CD4-positive, alpha-beta T cell treated with Interleukin-2 at 100 ng/mL for 4 hours (primary cell): ENCODE measurements around the gene USP48.
A peak's percentile ranks its signal among the peaks of the same experiment; 100 is the strongest.

ENCODE experiments used
- DNase-seq: peaks from one replicate; pipeline ENCODE4 v3.0.0-alpha.2; 2020; ENCODE audit warnings: low spot score

USP48 gene

DNA sequence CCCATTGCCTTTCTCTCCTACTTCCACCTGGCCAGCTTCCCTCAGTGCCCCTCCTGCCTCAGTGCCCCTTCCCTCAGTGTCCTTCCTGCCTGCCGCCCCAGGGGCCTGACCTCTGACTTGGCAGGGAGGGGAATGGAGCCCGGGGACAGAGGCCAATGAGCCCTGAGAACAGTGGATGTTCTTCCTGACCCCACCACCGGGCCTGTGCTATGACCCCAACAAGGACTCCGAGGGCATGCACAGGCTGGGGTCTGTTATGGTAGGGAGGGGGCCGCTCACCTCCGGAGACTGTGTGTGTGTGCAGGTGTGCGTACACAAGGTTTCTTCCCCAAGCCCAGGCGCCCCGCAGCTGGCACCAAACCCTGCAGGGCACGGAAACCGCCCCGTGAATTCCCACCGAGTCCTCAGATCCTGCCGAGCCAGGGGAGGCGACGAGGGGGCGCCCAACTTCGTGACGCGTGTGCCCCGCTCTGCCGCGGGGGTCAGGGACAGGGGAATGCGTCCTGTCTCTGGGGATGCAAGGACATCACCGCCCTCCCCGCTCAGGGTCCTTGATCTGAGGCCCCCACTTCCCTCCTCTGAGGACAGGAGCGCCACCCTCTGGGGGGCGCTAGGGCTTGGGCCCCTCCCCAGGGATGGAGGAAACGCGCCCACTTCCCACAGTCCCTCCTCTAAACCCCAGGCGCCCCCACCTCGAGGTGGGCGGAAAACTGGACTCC lies 114.6 kb downstream of the USP48 start:
- DNase-seq, result no peak

DNA sequence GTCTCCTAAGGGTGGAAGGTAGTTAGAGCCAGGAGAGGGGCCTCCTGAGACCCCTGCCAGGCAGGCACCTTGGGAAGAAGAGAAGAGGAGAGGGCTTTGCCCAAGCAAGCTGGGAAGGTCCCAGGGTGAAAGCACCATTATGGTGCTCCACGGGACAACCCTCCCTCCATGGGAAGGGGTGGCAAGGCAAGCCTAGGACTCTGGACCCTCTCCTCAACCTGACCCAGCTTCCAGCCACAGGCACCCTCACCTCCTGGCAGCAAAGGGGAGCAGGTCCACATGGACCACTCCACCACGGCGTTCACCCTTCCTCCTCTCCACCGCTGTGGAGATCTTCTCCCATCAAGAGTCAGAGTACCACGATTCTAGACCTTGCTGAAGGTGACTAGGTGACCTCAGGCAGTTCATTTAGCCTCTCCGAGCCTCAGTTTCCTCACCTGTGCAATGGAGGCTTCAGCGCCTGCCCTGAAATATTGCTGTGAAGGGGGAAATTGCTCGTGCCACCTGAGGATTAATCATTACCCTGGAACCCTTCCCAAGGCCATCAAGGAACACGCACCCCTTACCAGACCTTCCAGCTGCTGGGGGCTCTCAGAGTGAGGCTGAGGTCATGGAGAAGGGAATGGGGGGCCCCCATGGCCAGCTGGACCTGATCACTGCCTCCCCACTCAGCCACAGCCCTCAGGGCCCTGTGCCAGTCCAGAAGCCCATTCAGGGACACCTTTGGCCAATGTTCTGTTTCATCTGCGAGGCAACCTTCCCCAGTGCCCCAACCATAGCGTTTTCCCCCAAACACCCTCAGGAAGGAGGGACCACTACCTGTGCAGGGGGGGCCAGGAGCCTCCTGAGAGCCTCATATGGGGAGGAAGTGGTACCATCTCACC lies 115.4 kb downstream of the USP48 start:
- DNase-seq, result no peak

DNA sequence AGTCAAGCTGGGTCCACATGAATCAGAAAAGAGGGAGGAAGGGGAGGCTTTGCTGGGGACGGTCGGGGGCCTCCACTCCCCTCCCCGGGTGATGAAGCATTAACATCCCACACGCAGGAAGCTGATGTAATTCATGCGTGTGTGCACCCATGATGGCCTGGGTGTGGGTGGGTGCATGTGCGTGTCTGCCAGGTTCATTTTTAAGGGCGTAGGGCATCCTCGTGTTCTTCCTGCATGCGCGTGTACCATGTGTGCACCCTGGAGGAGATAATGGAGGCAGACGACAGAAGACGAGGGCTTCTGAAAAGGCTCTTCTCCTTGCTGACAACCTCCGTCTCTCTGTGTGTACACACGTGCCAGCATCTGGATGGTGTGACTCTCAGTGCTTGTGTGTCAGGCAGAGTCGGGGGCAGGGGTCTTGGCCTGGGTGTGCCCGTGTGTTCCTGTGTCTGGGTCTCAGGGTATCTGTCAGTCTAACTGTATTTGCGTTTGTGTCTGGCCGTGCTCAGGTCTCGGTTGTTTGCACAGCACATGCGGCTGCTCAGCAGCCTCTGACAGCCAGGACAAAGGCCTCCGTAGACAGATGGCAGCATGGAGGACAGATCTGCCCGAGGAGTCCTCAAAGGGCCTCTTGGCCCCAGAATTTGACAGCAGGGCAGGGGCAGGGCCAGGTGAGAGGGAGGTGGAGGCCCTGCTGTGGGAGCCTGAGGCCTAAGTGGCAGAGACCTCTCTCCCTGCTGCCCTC lies 116.2 kb downstream of the USP48 start:
- DNase-seq, result no peak

DNA sequence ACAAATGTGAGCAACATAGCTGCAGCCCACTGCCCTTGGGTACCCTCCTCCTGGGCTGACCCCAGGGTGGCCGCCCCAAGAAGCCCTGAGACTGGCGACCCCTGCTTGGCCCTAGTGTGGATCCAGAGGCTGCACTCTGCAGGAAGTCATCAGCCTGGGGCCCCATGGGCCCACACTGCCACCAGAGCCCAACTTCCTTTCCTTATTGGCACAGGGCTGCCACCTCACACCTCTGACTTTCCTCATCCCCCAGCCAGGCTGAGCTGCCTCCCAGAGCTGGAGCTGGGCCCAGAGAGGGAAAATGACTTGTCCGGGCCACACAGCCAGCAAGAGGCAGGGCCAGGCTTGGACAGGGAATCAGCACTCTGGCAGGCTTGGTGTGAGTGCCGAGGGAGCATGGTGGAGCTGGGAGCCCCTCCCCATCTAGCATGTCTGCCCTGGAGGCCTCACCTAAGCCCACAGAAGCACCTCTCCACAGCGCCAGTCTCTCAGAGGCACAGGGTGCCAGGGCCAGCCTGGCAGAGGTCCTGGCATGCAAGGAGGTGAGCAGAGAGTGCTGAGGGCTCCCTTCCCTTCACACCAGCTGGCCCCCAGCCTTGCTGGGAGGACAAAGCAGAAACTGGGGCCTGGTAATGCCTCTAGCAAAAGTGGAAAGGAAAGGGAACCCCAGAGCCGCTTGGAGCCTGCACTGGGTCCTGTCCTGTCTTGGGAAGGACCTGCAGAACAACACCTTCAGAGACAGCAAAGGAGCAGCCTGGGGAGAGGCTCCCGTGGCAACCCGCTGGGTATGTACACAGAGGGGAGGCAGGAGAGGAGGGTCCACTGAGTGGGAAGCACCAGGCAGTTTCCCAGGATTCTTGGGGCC lies 117.0 kb downstream of the USP48 start:
- DNase-seq, result no peak

DNA sequence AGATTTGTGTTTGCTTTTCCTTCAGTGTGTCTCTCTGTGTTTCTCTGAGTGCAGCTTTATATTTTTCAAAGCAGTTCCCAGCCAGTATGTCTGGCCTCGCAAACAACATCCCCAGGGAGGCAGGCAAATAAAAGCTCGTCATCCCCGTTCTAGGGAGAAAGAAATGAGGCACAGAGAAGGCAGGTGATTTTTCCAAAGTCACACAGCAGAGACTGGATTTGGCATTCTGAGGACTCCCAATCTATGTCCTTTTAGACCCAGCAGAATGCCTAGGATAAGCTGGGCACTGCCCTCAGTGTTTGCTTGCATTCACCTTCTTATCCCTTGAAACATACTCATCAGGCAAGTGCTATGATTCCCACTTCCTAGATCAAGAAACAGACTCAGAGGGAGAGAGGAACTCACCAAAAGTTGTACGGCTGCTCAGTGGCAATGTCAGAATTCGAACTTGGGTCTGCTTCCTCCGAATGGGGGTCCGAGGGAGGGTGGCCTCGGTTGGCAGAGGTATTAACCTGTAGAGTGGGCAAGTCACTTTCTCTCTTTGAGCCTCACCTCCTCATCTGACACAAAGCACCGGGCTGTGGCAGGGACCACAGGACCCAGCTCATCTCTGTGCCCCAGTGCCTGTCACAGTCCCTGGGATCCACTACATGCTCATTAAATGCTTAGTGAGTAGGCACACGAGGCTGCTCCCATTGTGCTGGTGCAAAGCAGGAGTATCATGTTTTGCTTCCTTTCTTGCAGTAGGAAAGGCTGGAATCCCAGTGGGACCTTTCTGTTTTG lies 118.0 kb downstream of the USP48 start:
- DNase-seq, result no peak

DNA sequence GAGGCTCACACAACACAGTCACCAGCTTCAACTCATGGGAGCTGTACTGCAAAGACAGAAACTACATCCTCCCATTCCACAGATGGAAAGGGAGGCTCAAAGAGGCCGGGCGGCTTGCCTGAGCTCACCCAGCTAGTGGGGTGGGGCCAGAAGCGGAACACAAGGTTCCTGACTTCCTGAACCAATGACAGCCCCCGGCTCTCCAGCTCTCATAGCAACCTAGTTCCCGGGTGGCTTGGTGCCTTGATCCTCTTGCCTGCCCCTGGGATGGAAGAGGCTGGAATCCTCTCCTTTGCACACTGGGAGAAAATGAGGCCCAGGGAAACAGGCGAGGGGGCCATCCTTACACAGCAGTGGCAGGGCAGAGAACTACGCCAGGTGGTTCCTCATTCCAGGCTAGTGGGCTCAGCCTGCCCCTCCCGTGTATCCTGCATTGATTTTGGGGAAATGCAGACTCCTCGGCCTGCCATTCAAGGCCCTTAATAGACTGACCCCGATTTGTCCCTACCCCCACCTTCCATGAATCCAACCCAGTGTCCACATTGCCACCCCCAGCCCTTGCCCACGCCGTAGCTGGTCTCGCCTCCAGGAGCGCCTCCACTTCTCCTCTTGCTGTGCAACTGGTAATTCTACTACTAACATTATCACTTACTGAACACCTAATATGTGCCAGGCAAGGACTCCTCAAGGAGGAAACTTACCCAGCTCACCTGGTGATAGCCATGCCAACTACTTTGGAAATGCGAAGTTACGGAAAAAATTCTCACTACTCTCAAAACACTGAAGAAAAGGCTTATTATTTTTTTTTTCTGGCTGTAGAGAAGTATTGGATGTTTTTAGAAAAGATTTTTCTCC lies 118.8 kb downstream of the USP48 start:
- DNase-seq, result no peak

DNA sequence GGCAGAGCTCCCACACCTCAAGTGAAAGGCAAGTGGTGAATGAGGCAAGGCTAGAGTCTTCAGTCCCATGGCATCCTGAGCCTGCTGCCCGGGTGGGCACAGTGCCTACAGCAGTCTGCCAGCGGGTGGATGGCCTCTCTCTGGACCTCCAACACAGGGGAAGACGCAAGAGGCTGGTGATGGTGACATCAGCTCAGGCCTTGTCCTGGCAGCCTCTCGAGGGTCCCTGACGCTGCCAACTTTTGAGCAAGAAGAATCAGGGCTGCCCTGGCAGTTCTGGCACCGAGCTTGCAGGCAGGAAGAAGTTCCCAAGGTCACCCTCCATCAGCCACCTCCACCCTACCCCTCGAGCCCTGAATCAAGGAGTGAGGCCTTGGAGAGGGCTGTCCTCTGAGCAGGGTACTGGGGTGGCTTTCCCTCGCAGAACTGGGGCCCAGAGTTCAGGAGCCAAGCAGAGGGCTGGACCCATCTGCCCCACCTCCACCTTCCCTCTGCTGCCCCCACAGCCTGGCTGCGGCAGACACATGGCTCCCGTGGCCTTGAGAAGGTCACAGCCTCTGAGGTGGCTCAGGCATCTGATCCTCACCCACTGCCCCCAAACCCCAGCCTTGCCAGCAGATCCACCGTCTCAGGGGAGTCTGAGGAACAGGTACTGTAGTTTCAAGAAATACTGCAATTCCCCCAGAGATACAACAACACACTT lies 119.5 kb downstream of the USP48 start:
- DNase-seq, result no peak

DNA sequence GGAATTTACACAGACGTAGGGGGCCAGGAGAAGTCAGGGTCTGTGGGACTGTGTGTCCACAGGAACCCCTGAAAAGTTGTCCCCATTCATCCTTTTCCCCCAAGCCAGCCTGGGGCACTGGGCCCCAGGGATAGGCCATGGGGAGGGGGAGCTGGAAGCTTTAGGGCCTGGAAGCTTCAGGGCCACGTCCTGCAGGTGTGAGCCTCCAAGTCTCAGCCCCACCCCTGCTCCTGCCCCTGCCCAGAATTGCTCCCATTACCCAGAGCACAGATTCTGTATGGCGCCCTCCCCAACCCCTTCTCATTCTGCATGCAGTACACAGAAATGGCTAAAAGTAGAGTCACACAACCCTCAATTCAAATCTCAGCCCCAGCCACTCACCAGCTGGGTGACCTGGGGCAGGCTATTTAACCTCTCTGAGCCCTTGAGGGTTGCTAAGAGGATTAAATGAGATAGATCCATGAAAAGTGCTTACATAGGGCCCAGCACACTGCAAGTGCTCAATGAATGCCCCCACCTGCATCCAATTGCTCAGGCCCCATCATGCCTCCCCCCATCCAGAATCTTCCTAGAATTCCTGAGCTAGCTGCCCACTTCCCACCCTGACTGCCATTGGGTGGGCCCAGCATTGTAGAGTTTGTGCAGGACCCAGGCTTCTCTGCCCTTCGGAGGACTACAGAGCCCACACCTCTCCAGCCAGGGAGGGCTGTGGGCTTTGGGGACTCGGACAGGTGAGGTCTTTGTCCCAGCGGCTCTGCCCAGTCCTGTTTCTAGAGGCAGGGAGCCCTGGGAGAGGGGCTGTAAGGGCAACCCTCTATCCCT lies 120.3 kb downstream of the USP48 start:
- DNase-seq, result no peak

DNA sequence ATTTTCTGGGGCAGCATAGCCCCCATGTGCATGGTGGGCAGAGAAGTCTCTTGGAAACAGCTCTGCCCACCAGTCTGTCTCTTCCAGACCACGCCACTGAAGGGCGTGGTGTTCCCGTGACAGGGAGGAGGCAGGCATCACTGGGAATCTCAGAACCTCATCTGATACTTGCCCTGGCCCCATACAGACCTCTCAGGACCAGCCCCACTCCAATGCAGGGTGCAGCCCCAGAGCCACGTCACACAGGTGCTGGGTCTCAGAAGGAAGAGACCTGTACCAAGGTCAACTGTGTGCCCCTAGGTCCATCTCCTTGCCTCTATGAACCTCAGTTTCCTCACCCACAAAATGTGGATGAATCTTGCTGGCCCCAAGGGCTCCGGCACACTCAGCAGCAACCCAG lies 121.1 kb downstream of the USP48 start:
- no peak for DNase-seq

DNA sequence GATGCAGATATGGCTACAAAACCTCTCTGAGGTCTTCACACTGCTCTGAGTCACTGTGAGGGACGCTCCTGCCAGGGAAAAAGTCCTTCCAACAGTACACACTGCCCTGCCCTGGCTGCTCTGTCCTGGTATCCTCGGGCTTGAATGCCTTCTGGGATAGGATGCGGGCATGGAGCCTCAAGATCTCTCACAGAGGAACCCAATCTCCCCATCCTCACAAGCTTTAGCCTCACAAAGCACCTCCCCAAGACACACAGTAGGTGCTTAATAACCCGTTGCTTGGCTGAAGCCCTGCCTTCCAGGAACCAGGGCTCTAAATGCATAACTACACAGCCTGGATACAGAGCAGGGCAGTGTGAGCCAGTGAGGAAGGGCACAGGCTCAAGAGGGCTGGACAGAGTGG lies 123.0 kb downstream of the USP48 start:
- no peak for DNase-seq

DNA sequence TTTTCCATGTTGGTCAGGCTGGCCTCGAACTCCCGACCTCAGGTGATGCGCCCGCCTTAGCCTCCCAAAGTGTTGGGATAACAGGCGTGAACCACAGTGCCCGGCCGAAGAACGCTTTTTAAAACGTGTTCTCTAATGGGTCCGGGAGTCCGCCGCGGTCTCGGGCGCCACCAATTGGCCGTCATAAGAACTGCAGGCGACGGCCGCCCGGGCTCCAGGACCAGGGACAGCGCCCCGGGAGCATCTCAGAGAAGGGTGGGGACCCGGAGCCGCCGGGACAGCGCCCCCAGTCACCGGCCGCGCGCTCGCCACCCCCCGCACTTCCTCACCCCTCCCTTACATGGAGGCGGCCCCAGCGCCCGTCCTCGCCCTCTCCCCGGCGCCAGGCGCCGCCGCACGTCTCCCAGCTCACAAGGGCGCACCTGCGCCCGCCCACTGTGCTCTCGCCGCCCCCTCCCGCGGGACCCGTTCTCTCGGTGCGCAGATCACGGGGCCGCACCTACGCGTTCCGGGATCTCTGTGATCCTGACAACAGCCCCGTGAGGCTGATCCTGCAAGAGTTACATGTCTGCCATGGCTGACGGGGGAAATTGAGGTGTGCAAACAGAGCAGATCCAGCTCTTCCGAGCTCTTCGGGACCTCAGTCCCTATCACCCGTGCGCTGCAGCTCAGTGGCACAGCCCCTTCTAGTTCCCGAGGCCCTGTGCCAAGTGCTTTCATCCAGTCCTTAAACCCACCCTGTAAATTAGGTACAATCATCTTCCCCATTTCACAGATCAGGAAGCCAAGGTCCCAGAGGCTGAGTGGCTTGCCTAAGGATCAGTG lies 123.6 kb downstream of the USP48 start:
- peak; percentile 77 for DNase-seq

DNA sequence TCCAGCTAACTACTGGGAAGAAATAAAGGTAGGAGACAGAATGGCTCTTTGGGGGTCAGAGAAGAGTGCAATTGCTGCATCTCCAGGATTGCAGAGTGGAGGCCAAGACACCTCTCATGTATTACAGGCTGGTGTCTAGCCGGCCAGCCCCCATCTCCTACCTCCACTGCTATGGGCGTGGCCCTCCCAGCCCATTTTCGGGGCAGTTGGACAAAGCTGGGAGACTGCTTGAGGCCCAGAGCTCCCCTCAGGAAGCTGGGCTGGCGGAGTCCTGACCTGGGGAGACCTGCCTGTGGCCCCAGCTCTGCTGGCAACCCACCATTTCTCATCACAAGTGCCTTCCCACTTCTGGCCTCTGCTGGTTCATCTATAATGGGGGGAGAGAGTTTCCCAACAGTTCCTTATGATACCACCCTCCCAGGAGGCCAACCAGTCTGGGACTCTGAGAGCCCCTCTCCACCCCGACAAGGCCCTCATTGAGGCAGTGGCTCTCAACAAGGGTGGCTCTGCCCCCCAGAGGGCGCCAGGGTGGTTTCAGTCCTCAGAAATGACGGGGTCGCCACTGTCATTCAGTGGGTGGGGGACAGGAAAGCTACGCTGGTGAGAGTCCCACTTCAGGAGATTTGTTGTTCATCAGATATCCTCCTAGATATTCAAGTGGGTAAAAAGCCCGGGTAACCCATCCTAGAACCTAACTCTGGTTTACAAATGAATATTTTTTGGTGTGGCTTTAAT lies 125.3 kb downstream of the USP48 start:
- no peak for DNase-seq

DNA sequence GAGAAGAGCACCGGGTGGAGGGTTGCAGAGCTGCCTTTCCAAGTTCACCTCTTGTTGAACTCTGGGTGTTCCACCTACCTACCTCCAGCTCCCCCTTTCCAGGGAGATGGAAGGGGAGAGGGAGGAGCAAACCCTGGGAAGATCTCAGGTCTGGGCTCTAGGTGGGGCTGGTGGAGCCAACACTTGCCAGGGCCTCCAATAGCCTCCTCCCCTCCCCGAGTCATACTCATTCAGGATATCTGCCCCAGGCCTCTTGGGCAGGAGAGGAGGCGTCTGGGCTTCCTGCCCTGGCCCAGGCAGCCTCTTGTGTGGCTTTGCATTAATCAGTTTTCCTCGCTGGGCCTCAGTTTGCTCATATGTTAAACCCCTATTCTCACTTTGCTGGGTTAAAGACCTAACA lies 127.2 kb downstream of the USP48 start:
- DNase-seq, result no peak

DNA sequence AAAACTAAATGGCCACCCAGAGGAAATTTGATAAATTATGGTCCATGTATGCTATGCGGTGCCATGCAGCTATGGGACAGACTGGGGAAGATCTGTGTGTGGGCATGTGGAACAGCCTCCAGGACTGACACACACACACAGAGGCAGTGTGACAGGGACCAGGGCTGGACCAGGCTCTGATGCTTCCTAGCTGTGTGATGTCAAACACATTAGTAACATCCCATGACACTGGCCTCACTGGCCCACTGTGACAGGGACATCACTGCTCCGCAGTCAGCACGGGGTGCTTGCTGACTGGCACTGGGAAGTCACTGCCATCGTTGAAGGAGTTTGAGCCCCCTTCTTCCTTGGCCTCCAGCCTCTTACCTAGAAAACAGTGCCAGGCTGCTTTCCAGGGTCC lies 127.7 kb downstream of the USP48 start:
- DNase-seq, result no peak

DNA sequence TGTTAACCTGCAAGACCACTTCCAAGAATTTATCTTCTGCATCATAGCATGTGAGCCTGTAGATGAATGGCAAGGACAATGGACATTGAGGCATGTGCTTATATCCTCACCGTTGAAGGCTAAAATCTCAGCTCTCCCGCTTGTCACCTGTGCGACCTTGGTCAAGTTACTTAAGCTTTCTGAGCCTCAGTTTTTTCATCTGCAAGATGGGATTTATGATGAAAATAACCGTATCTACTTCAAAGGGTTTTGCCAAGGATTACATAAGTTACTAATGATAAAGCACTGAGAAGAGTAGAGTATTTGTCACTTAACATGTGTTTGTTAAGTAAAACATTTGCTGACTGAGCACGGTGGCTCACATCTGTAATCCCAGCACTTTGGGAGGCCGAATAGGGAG lies 128.7 kb downstream of the USP48 start:
- DNase-seq, result no peak

DNA sequence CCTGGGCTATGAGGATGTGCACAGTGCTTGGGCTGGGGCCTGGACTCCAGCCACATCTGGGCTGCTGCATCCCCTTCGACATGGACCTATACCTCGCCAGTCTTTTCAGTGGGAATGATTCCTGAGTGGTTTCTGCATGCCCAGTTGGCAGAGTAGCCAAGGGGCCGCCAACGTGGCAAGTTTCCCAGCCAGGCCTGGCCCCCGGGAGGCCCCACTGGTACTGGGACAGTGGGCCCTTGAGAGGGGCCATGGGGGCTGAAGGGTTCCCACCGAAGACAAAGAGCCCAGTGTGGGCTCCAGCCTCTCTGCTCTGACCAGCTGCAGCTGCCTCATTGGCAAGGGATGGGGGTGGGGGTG lies 129.2 kb downstream of the USP48 start:
- DNase-seq, result no peak
